GM19467 (cell line): Measurements from ENCODE around the gene KIAA1958.
"Not testable (repeated sequence)": the region's sequence is repeated elsewhere in the genome, so short reads cannot be mapped to it uniquely, and the experiment has no call there.

Experiments
- ATAC-seq: cut with Tn5 transposase; IDR thresholded peaks from one replicate; pipeline ENCODE4 v1.9.1; 2021; ENCODE audit warnings: mild to moderate bottlenecking, moderate library complexity; ENCODE audit not compliant: unreplicated experiment

The KIAA1958 gene

GRCh38 chr9:112487799-112488340 is 1.2 kb downstream of the KIAA1958 start:
- ATAC-seq: no peak

GRCh38 chr9:112489039-112489546 is 2.5 kb downstream of the KIAA1958 start:
- no peak for ATAC-seq

- ATAC-seq: no peak
These were observed 3.4 kb downstream of the KIAA1958 start for GRCh38 chr9:112489876-112490666.

- no peak for ATAC-seq
These were observed 6.9 kb downstream of the KIAA1958 start for GRCh38 chr9:112493393-112494137.

GRCh38 chr9:112494153-112494552 is 7.5 kb downstream of the KIAA1958 start:
- no peak for ATAC-seq

GRCh38 chr9:112495614-112496013 is 9.0 kb downstream of the KIAA1958 start:
- no peak for ATAC-seq

- ATAC-seq: no peak
These were observed 9.6 kb downstream of the KIAA1958 start for GRCh38 chr9:112496074-112496722.

GRCh38 chr9:112500842-112501241 is 14.2 kb downstream of the KIAA1958 start:
- ATAC-seq: no peak

GRCh38 chr9:112501287-112501686 is 14.7 kb downstream of the KIAA1958 start:
- ATAC-seq: no peak

GRCh38 chr9:112502175-112502946 is 15.7 kb downstream of the KIAA1958 start:
- ATAC-seq: no peak

- ATAC-seq: no peak
These were observed 16.5 kb downstream of the KIAA1958 start for GRCh38 chr9:112503170-112503569.

- ATAC-seq: no peak
These were observed 18.5 kb downstream of the KIAA1958 start for GRCh38 chr9:112505086-112505485.

- no peak for ATAC-seq
These were observed 19.0 kb downstream of the KIAA1958 start for GRCh38 chr9:112505607-112506006.

GRCh38 chr9:112506571-112506970 is 19.9 kb downstream of the KIAA1958 start:
- no peak for ATAC-seq

- ATAC-seq: no peak
These were observed 20.5 kb downstream of the KIAA1958 start for GRCh38 chr9:112507001-112507680.

- no peak for ATAC-seq
These were observed 21.8 kb downstream of the KIAA1958 start for GRCh38 chr9:112508377-112508776.

GRCh38 chr9:112512377-112512776 is 25.8 kb downstream of the KIAA1958 start:
- not testable (repeated sequence) for ATAC-seq

GRCh38 chr9:112516769-112517168 is 30.1 kb downstream of the KIAA1958 start:
- ATAC-seq: no peak

GRCh38 chr9:112520069-112520468 is 33.4 kb downstream of the KIAA1958 start:
- ATAC-seq: no peak

GRCh38 chr9:112520656-112521055 is 34.0 kb downstream of the KIAA1958 start:
- no peak for ATAC-seq
